ENCODE measurements around the gene CRLF3.
"Not testable (repeated sequence)": the region's sequence is repeated elsewhere in the genome, so short reads cannot be mapped to it uniquely, and the experiment has no call there.

Gene CRLF3

GRCh38 chr17:30831257-30831656 is 6.8 kb upstream of the CRLF3 start:
- peak overlapping the region; percentile 87 for H3K4me3 ChIP-seq (ENCODE audit: low read depth, low read length)
- no peaks in the 10 kb centered on the region for H3K27me3 ChIP-seq (ENCODE audit: insufficient read depth, low read depth, severe bottlenecking)
- DNase-seq: no peak
- H3K27ac ChIP-seq: peak overlapping the region; percentile 96
- H3K9me3 ChIP-seq (ENCODE audit: severe bottlenecking): no peaks in the 10 kb centered on the region
- peaks cover 26% of the 10 kb centered on the region for H3K36me3 ChIP-seq
- TF ChIP-seq, protein P1, sequence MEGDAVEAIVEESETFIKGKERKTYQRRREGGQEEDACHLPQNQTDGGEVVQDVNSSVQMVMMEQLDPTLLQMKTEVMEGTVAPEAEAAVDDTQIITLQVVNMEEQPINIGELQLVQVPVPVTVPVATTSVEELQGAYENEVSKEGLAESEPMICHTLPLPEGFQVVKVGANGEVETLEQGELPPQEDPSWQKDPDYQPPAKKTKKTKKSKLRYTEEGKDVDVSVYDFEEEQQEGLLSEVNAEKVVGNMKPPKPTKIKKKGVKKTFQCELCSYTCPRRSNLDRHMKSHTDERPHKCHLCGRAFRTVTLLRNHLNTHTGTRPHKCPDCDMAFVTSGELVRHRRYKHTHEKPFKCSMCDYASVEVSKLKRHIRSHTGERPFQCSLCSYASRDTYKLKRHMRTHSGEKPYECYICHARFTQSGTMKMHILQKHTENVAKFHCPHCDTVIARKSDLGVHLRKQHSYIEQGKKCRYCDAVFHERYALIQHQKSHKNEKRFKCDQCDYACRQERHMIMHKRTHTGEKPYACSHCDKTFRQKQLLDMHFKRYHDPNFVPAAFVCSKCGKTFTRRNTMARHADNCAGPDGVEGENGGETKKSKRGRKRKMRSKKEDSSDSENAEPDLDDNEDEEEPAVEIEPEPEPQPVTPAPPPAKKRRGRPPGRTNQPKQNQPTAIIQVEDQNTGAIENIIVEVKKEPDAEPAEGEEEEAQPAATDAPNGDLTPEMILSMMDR (IDR thresholded peaks at IDR 0.05; ENCODE audit: low read depth, low read length): no peak

DNA sequence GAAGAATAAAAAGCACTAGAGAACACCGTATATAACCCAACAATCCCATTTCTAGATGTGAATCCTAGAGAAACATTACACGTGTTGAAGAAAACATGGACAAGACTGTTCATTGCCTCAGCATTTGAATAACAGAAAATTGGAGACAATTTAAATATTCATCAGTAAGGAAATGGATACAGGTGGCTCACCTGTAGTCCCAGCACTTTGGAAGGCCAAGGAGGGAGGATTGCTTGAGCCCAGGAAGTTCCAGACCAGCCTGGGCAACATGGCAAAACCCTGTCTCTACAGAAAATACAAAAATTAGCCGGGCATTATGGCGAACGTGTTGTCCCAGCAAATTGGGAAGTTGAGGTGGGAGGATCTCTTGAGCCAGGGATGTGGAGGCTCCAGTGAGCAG is 4.5 kb upstream of the CRLF3 start:
- no peak for DNase-seq
- TF ChIP-seq, protein P1 (IDR thresholded peaks at IDR 0.05; ENCODE audit: low read depth, low read length): no peak
- Histone ChIP-seq H3K36me3 (peaks cover 7% of the 10 kb centered on the region), H3K4me3 (ENCODE audit: low read depth, low read length) (no peak overlapping the region), H3K27me3 (ENCODE audit: insufficient read depth, low read depth, severe bottlenecking) (no peaks in the 10 kb centered on the region), H3K9me3 (ENCODE audit: severe bottlenecking) (no peaks in the 10 kb centered on the region), H3K27ac (no peak overlapping the region)

DNA sequence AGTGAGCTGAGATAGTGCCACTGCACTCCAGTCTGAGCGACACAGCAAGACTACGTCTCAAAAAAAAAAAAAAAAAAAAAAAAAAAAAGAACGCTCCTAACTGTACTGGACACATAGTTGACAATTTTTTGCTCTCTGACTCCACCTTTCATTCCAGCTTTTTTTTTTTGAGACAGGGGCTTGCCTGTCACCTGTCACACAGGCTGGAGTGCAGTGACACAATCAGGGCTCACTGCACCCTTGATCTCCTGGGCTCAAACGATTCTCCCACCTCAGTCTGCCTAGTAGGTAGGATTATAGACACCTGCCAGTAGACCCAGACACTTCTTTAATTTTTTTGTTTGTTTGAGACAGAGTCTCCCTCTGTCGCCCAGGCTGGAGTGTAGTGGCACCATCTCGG is 2.6 kb upstream of the CRLF3 start:
- Histone ChIP-seq H3K36me3 (peaks cover 3% of the 10 kb centered on the region), H3K9me3 (ENCODE audit: severe bottlenecking) (no peaks in the 10 kb centered on the region), H3K27ac (no peak overlapping the region), H3K4me3 (ENCODE audit: low read depth, low read length) (no peak overlapping the region), H3K27me3 (ENCODE audit: insufficient read depth, low read depth, severe bottlenecking) (no peaks in the 10 kb centered on the region)
- no peak for DNase-seq
- TF ChIP-seq, protein P1 (IDR thresholded peaks at IDR 0.05; ENCODE audit: low read depth, low read length): no peak

GRCh38 chr17:30824002-30824355 is 513 bp downstream of the CRLF3 start:
- no peaks in the 10 kb centered on the region for H3K9me3 ChIP-seq (ENCODE audit: severe bottlenecking)
- H3K4me3 ChIP-seq (ENCODE audit: low read depth, low read length): peak overlapping the region; percentile 65
- no peaks in the 10 kb centered on the region; the same call in 1 of the 2 replicates for H3K36me3 ChIP-seq
- TF ChIP-seq, protein P1 (IDR thresholded peaks at IDR 0.05; ENCODE audit: low read depth, low read length): no peak
- no peak for DNase-seq
- peak overlapping the region; percentile 92 for H3K27ac ChIP-seq
- no peaks in the 10 kb centered on the region for H3K27me3 ChIP-seq (ENCODE audit: insufficient read depth, low read depth, severe bottlenecking)

GRCh38 chr17:30823421-30823820 is 1.1 kb downstream of the CRLF3 start:
- TF ChIP-seq, protein P1 (IDR thresholded peaks at IDR 0.05; ENCODE audit: low read depth, low read length): no peak
- Histone ChIP-seq H3K27ac (peak overlapping the region; percentile 92), H3K4me3 (ENCODE audit: low read depth, low read length) (peak overlapping the region; percentile 65)

DNA sequence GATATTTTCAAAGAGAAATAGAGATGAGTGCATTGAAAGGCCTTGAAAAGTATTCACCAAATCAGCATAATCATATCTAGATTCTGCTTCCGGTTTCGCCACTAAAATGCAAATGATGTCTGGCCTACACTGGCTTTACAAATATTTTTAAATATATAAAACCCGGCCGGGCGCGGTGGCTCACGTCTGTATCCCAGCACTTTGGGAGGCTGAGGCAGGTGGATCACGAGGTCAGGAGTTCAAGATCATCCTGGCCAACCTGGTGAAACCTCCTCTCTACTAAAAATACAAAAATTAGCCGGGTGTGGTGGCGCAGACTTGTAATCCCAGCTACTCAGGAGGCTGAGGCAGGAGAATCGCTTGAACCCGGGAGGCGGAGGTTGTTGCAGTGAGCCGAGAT is 1.6 kb downstream of the CRLF3 start:
- H3K36me3 ChIP-seq; H3K27ac ChIP-seq; DNase-seq; H3K9me3 ChIP-seq (ENCODE audit: severe bottlenecking); H3K4me3 ChIP-seq (ENCODE audit: low read depth, low read length); H3K27me3 ChIP-seq (ENCODE audit: insufficient read depth, low read depth, severe bottlenecking): not testable (repeated sequence)

More at GRCh38 chr17:30823421-30823820, 1.1 kb downstream of the CRLF3 start:
- no peak for DNase-seq
- Histone ChIP-seq H3K9me3 (ENCODE audit: severe bottlenecking) (no peaks in the 10 kb centered on the region), H3K36me3 (no peaks in the 10 kb centered on the region; the same call in 1 of the 2 replicates), H3K27me3 (ENCODE audit: insufficient read depth, low read depth, severe bottlenecking) (no peaks in the 10 kb centered on the region)

Measured in WERI-Rb-1 (cell line).